T-cell (primary cell): ENCODE results near the gene MRAS. TPM values are rescaled to one million over a fixed set of nuclear protein-coding genes. Genes with fewer than 3 reads are reported as not detected.

Experiments
- ATAC-seq, 4 experiments: fragments of 200-7000 bp in 3 of 4; fragments of 150-1000 bp in 1 of 4; cut with Tn5 transposase; replicated peaks in 1 of 4; 1 replicate in 3 of 4; 2 replicates in 1 of 4; pipeline ENCODE4 v1.10.0; 2021; ENCODE audit warnings: moderate library complexity in 3 of 4, mild to moderate bottlenecking in 2 of 4, moderate number of reproducible peaks in 1 of 4
- CTCF ChIA-PET, 2 donors: fragments of 300-600 bp; sonication (Branson Sonifier 250); formaldehyde crosslinking; loops; one replicate each; lab custom pipeline; 2022; ENCODE audit warnings: antibody characterized with exemption in 2 of 2; lab: Charles Lee
- POLR2A ChIA-PET, 2 donors: fragments of 300-600 bp; sonication (Branson Sonifier 250); formaldehyde crosslinking; loops; one replicate each; lab custom pipeline; 2022; ENCODE audit warnings: antibody characterized with exemption in 2 of 2; lab: Charles Lee
- DNase-seq, 35 experiments: peaks; one replicate each; pipeline versions ENCODE4 v3.0.0 to v3.0.0-alpha.2; 2013 to 2023
- H3K27ac ChIP-seq: one replicate; pipeline ENCODE4 v1.5.1; 2013; ENCODE audit warnings: low read length
- H3K27me3 ChIP-seq, 2 experiments: replicated peaks in 1 of 2; 1 replicate in 1 of 2; 2 replicates in 1 of 2; pipeline versions ENCODE4 v1.6.1 to v1.7.0; 2013; ENCODE audit warnings: low read length in 1 of 2, mixed read lengths in 1 of 2; ENCODE audit not compliant: control insufficient read depth in 2 of 2, insufficient read depth in 2 of 2; ENCODE audit errors: extremely low read depth in 1 of 2
- H3K36me3 ChIP-seq, 2 donors: 1 replicate in 1 of 2; 2 replicates in 1 of 2; pipeline versions ENCODE4 v1.6.1 to v1.7.0; 2013; ENCODE audit warnings: low read length in 1 of 2; ENCODE audit not compliant: control insufficient read depth in 2 of 2, insufficient read depth in 1 of 2; ENCODE audit errors: extremely low read depth in 1 of 2
- H3K4me1 ChIP-seq, 2 experiments: 1 replicate in 1 of 2; 2 replicates in 1 of 2; pipeline versions ENCODE4 v1.6.1 to v1.7.0; 2013; ENCODE audit warnings: low read length in 2 of 2, mixed read lengths in 1 of 2; ENCODE audit not compliant: insufficient read depth in 2 of 2, control insufficient read depth in 1 of 2; ENCODE audit errors: extremely low read depth in 1 of 2
- H3K4me3 ChIP-seq, 2 donors: 1 replicate in 1 of 2; 2 replicates in 1 of 2; pipeline versions ENCODE4 v1.5.1 to v1.7.0; 2013; ENCODE audit warnings: mild to moderate bottlenecking in 2 of 2, low read length in 1 of 2, moderate library complexity in 1 of 2; ENCODE audit not compliant: control insufficient read depth in 1 of 2; ENCODE audit errors: extremely low read depth in 1 of 2
- H3K9me3 ChIP-seq: 2 replicates; pipeline ENCODE4 v1.7.0; 2013
- H3K27ac Mint-ChIP-seq, 2 donors: one replicate each; pipeline ENCODE4 v1.8.0; 2020 to 2021; ENCODE audit warnings: mild to moderate bottlenecking in 2 of 2, mixed read lengths in 2 of 2
- H3K27me3 Mint-ChIP-seq, 2 donors: one replicate each; pipeline ENCODE4 v1.8.0; 2021 to 2022; ENCODE audit warnings: mixed read lengths in 2 of 2
- H3K36me3 Mint-ChIP-seq: one replicate; pipeline ENCODE4 v1.8.0; 2021; ENCODE audit warnings: mixed read lengths
- H3K4me1 Mint-ChIP-seq, 3 donors: one replicate each; pipeline ENCODE4 v1.8.0; 2020 to 2022; ENCODE audit warnings: mixed read lengths in 3 of 3, mild to moderate bottlenecking in 1 of 3
- H3K4me3 Mint-ChIP-seq, 3 donors: one replicate each; pipeline ENCODE4 v1.8.0; 2020 to 2022; ENCODE audit warnings: mild to moderate bottlenecking in 3 of 3, mixed read lengths in 3 of 3, moderate library complexity in 3 of 3
- H3K9me3 Mint-ChIP-seq, 3 donors: one replicate each; pipeline ENCODE4 v1.8.0; 2020 to 2022; ENCODE audit warnings: mixed read lengths in 3 of 3
- WGBS: methylation state at CpG from one replicate; pipeline ENCODE4 v1.1.5; 2013; ENCODE audit warnings: missing lambda C conversion rate; ENCODE audit not compliant: insufficient coverage; 5-methylcytosine and 5-hydroxymethylcytosine counted together
- total RNA-seq, 35 experiments: library from RNA in 6 of 35; stranded (reverse) in 6 of 35; fragments of 120-200 nt in 1 of 35; gene quantifications; one replicate each; pipeline versions ENCODE4 v1.2.1 to v1.2.4 and lab custom pipeline; 2013 to 2026

MRAS gene
- total RNA-seq, 5 donors from 2014 or later (not counting 1 experiment from before 2014, with no cell fraction given) = 0.28 to 0.49 (median 0.42) TPM; not detected in 1

DNA sequence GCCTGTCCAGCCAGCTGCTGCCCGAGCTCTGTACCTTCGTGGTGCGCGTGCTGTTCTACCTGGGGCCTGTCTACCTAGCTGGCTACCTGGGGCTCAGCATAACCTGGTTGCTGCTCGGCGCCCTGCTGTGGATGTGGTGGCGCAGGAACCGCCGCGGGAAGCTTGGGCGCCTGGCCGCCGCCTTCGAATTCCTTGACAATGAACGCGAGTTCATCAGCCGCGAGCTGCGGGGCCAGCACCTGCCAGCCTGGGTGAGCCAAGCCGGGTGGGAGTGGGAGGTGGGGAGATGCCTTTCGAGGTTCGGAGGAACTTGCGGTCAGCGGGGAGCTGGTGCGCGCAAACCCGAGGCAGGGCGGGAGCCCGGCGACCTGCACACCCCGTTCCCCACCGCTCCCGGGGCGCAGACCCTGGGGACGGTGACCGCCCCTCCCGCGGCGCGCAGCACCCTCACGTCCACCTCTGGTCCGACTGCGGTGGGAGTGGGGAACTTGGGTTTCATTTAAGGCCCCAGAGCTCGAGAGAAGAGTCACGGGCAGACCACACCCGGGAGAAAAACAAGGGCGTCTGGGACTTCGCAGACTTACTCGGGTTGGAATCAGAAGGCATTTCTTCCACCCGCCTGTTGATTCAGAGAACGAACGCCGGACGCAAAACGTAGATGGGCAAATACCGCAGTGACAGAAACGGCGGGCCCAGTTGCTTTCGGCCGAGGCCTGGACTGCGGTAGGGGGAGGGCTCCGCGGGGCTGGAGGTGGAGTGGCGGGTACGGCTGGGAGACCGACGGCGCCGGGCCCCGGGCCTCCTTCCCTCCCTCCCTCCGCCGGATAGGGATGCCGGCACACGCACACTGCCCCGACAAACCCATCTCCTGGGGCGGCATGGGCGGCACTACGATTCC, 86.7 kb downstream of the MRAS start:
- no peaks in the 10 kb centered on the region for H3K36me3 ChIP-seq
- POLR2A ChIA-PET = no interaction called here
- Mint-ChIP-seq H3K4me1 (peaks cover 0 to 18% (median 16%) of the 10 kb centered on the region in 3 donors), H3K4me3 (peak overlapping the region; percentile 50 to 70 (median 62)), H3K36me3 (no peaks in the 10 kb centered on the region), H3K27me3 (peaks cover 45 to 58% of the 10 kb centered on the region in 2 donors), H3K9me3 (no peaks in the 10 kb centered on the region), H3K27ac (no peak overlapping the region)
- no peak overlapping the region for H3K27ac ChIP-seq
- peak in 3 of 4 experiments; percentile 10 to 39 (median 21) for ATAC-seq
- no peaks in the 10 kb centered on the region for H3K9me3 ChIP-seq
- peaks cover 5 to 53% of the 10 kb centered on the region in 2 experiments for H3K27me3 ChIP-seq
- CTCF ChIA-PET = interaction anchor here in 1 of 2 donors (1.2 kb wide), 1 partner anchor 488 kb away, joined by 3 read pairs; no protein-coding TSS in a partner anchor
- peaks cover 0 to 22% of the 10 kb centered on the region in 2 experiments for H3K4me1 ChIP-seq
- DNase-seq = no peak
- 12% methylated on average over 59 of the region's 78 CpGs for WGBS
- peak overlapping the region; percentile 38 to 65 for H3K4me3 ChIP-seq

DNA sequence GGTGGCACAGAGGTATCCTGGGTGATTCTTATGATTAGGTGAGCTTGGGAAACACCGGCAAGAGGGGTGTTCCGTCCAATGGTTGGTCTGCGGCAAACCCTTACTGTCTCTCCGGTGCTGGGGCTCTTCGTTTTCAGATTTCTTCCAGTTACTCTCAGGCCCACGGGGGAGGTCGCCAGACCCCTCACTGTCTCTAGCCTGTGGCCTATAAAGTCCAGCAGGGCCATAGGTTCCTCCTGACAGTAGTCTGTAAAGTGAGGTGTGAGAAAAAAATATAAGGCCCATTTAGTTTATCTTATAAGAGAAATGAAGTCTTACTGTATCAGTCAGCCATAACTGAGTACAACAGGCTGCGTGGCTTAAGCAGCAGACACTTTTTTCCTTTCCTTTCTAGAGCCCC, 87.5 kb downstream of the MRAS start:
- POLR2A ChIA-PET = no interaction called here
- DNase-seq = no peak
- no peaks in the 10 kb centered on the region for H3K36me3 Mint-ChIP-seq
- no peak for ATAC-seq
- peak overlapping the region; percentile 60 to 70 (median 60) for H3K4me3 Mint-ChIP-seq
- WGBS = 85% methylated on average over 6 of the region's 8 CpGs
- H3K4me3 ChIP-seq = no peak overlapping the region
- H3K27me3 Mint-ChIP-seq = peaks cover 45 to 58% of the 10 kb centered on the region in 2 donors
- H3K9me3 Mint-ChIP-seq = no peaks in the 10 kb centered on the region
- CTCF ChIA-PET = no interaction called here
- H3K27ac ChIP-seq = no peak overlapping the region
- H3K4me1 Mint-ChIP-seq = peaks cover 0 to 18% (median 16%) of the 10 kb centered on the region in 3 donors
- H3K36me3 ChIP-seq = no peaks in the 10 kb centered on the region
- H3K27ac Mint-ChIP-seq = no peak overlapping the region
- H3K9me3 ChIP-seq = no peaks in the 10 kb centered on the region
- peaks cover 0 to 22% of the 10 kb centered on the region in 2 experiments for H3K4me1 ChIP-seq
- peaks cover 5 to 57% of the 10 kb centered on the region in 2 experiments for H3K27me3 ChIP-seq

DNA sequence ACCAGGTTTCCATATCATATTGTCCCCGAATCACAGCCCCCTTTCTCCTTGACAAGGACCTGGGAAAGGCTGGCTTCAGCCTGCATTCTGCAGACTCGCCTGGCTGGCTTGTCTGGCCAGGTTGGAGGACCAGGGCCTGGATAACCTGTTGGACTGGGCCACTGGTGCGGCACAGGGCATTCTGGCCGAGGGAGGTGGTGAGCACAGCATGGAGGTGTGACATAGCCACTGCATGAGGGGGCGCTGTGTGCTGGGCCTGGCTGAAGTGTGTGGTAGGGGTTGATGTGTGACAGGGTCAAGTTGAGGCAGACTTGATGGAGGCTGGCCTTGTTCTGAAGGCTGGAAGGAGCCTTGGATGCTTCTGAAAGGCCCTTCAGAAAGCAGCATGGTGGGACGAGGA, 88.9 kb downstream of the MRAS start:
- ChIA-PET CTCF (interaction anchor here in 1 of 2 donors (0.5 kb wide), 1 partner anchor 444 kb away, joined by 11 read pairs; no protein-coding TSS in a partner anchor), POLR2A (no interaction called here)
- H3K4me3 ChIP-seq = no peak overlapping the region
- H3K27me3 ChIP-seq = peaks cover 5 to 60% of the 10 kb centered on the region in 2 experiments
- no peak overlapping the region for H3K27ac ChIP-seq
- H3K36me3 ChIP-seq = no peaks in the 10 kb centered on the region
- peaks cover 0 to 18% (median 16%) of the 10 kb centered on the region in 3 donors for H3K4me1 Mint-ChIP-seq
- H3K4me3 Mint-ChIP-seq = no peak overlapping the region
- peaks cover 37 to 49% of the 10 kb centered on the region in 2 donors for H3K27me3 Mint-ChIP-seq
- H3K27ac Mint-ChIP-seq = no peak overlapping the region
- no peaks in the 10 kb centered on the region for H3K9me3 ChIP-seq
- DNase-seq (no peak), ATAC-seq (no peak)
- no peaks in the 10 kb centered on the region for H3K9me3 Mint-ChIP-seq
- H3K36me3 Mint-ChIP-seq = no peaks in the 10 kb centered on the region
- H3K4me1 ChIP-seq = peaks cover 0 to 22% of the 10 kb centered on the region in 2 experiments
- WGBS = 86% methylated on average over 5 of the region's 6 CpGs

DNA sequence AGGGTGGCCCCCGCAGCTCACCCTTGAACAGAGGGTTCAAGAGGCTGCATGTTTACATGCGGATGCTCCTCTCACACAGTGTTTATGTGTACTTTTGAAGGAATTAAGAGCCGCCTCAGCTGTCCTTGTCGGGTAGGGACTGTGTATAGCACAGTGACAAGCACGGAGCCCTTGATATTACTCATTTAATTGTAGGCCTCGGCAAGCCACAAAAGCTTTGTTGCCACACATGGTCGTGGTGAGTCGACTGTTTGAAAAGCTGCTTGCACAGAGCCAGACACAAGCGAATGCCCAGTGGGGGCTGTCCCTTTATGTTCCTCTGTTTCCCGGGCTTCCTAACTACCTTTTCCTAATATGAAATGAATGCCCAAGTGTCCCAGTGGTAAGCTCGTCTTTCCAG, 90.5 kb downstream of the MRAS start:
- no peak for DNase-seq

DNA sequence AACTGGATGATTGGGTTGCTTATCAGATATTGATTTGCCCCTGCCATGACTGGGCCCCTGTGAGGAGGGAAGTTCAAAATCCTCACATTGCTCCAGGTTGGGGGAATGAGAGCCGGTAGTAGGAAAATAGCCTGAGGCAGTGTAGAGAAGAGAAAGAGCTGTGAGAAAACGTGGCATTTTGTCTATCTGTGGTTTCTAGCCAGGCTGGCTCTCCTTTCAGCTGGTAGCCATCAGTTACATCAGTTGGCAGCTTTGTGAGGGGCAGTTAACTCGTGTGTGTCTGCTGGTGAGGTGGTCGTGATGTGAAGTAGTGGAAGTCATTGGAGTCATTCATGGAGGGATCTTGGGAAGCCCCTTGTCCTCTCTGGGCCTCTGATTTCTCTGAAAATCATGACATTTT, 91.3 kb downstream of the MRAS start:
- 55% methylated on average over 4 of the region's 4 CpGs for WGBS

More for the DNA sequence above, 90.5 kb downstream of the MRAS start:
- H3K27ac ChIP-seq = no peak overlapping the region
- Mint-ChIP-seq H3K36me3 (no peaks in the 10 kb centered on the region), H3K4me3 (no peak overlapping the region), H3K9me3 (no peaks in the 10 kb centered on the region), H3K4me1 (peaks cover 0 to 12% (median 10%) of the 10 kb centered on the region in 3 donors), H3K27me3 (peaks cover 28 to 35% of the 10 kb centered on the region in 2 donors), H3K27ac (no peak overlapping the region)
- WGBS = 71% methylated on average over 9 of the region's 11 CpGs
- POLR2A ChIA-PET = no interaction called here
- CTCF ChIA-PET = no interaction called here
- ATAC-seq = no peak
- H3K36me3 ChIP-seq = no peaks in the 10 kb centered on the region
- no peak overlapping the region for H3K4me3 ChIP-seq
- no peaks in the 10 kb centered on the region for H3K9me3 ChIP-seq
- peaks cover 0 to 18% of the 10 kb centered on the region in 2 experiments for H3K4me1 ChIP-seq
- H3K27me3 ChIP-seq = peaks cover 2 to 51% of the 10 kb centered on the region in 2 experiments

DNA sequence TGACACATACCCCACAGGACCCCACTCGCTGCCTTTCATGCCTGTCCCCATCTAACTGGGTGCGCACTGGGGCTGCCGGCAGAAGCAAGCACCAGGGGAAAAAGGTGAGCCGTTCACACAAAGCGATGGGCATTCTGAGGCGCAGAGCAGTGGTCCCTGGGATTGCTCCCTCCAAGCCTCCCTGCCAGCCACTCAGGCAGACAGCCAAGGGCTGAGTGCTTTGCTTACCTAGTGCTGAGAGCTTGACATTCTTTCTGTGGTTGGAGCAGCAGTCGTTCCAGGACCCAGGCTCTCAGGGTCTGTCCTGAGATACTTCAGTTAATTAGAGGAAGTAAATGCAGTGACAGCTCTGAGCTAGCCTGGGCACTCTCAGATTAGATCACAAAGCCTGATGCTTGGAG, 91.7 kb downstream of the MRAS start:
- Mint-ChIP-seq H3K27me3 (peaks cover 28% of the 10 kb centered on the region in 2 donors), H3K36me3 (no peaks in the 10 kb centered on the region), H3K9me3 (no peaks in the 10 kb centered on the region), H3K4me1 (peaks cover 0 to 9% (median 6%) of the 10 kb centered on the region in 3 donors), H3K4me3 (no peak overlapping the region), H3K27ac (no peak overlapping the region)
- H3K27me3 ChIP-seq = peaks cover 2 to 39% of the 10 kb centered on the region in 2 experiments
- ATAC-seq (no peak), DNase-seq (no peak)
- H3K9me3 ChIP-seq = no peaks in the 10 kb centered on the region
- no peak overlapping the region for H3K4me3 ChIP-seq
- 81% methylated on average over 7 of the region's 7 CpGs for WGBS
- no peak overlapping the region for H3K27ac ChIP-seq
- H3K36me3 ChIP-seq = no peaks in the 10 kb centered on the region
- H3K4me1 ChIP-seq = peaks cover 0 to 6% of the 10 kb centered on the region in 2 experiments
- CTCF ChIA-PET = interaction anchor here in 1 of 2 donors (0.8 kb wide), 1 partner anchor 371 kb away, joined by 4 read pairs; no protein-coding TSS in a partner anchor
- POLR2A ChIA-PET = no interaction called here

More for the DNA sequence above, 91.3 kb downstream of the MRAS start:
- H3K4me1 Mint-ChIP-seq = peaks cover 0 to 9% (median 6%) of the 10 kb centered on the region in 3 donors
- H3K4me3 Mint-ChIP-seq = no peak overlapping the region
- ATAC-seq (no peak), DNase-seq (no peak)
- H3K9me3 ChIP-seq = no peaks in the 10 kb centered on the region
- H3K36me3 ChIP-seq = no peaks in the 10 kb centered on the region
- peaks cover 2 to 44% of the 10 kb centered on the region in 2 experiments for H3K27me3 ChIP-seq
- H3K27me3 Mint-ChIP-seq = peaks cover 28% of the 10 kb centered on the region in 2 donors
- H3K4me1 ChIP-seq = peaks cover 0 to 11% of the 10 kb centered on the region in 2 experiments
- no peak overlapping the region for H3K27ac ChIP-seq
- H3K9me3 Mint-ChIP-seq = no peaks in the 10 kb centered on the region
- CTCF ChIA-PET = interaction anchor here in 1 of 2 donors (0.8 kb wide), 1 partner anchor 370 kb away, joined by 4 read pairs; no protein-coding TSS in a partner anchor
- no peak overlapping the region for H3K27ac Mint-ChIP-seq
- POLR2A ChIA-PET = no interaction called here
- H3K36me3 Mint-ChIP-seq = no peaks in the 10 kb centered on the region
- H3K4me3 ChIP-seq = no peak overlapping the region
